Stimulated activated CD8-positive, alpha-beta memory T cell treated with anti-CD3 and anti-CD28 coated beads, Interleukin-2, amount 100 ng/mL, for 48 hours (primary cell): ENCODE measurements around the gene YAP1.
"Not testable (repeated sequence)": the region's sequence is repeated elsewhere in the genome, so short reads cannot be mapped to it uniquely, and the experiment has no call there.

ENCODE experiments used
- DNase-seq, 2 donors: peaks; one replicate each; pipeline ENCODE4 v3.0.0-alpha.2; 2020; ENCODE audit warnings: low read depth in 2 of 2

YAP1 gene

DNA sequence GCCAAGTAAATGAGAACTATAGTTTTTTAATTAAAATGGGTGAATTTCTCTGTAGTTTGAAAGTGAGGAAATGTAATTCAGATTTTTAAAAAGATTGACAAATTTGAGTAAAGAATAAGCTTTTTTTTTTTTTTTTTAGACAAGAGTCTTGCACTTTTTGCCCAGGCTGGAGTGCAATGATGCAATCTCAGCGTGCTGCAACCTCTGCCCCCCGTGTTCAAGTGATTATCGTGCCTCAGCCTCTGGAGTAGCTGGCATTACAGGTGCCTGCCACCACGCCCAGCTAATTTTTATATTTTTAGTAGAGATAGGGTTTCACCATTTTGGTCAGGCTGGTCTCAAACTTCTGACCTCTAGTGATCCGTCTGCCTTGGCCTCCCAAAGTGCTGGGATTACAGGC lies 90.1 kb downstream of the YAP1 start:
- not testable (repeated sequence) for DNase-seq

DNA sequence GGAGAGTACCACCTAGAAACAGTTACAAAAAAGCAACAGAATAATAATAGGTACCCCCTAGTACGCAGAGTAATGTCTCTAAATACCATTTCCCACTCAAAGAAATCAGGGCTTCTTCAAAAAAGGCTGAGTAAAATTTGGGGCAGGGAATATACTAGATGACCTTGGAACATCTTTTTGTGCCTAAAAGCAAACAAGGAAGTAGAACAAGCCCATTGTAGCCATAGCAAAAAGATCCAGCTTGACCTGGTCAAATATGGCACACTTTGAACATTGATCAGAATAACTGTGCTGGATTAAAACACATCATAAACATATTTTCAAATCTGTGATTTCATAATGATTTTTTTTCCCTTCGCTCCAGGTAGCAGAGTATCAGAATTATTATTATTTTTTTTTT lies 91.5 kb downstream of the YAP1 start:
- DNase-seq = no peak

DNA sequence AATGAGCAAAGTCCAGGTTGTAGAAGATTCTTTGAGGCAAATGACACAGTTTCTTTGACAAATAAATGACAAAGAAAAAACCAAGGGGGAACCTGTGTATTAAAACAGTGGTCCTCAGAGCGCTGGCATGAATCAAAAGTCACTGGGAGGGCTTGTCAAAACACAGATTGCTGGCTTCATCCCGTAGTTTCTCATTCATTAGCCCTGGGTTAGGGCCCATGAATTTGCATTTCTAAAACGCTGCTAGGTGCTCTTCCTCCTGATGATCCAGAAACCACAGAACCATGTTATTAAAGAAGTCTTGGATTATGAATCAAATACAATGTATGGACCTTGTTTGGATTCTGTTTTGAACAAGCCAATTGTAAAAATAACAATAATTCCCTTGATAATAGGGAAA lies 92.7 kb downstream of the YAP1 start:
- DNase-seq = no peak

DNA sequence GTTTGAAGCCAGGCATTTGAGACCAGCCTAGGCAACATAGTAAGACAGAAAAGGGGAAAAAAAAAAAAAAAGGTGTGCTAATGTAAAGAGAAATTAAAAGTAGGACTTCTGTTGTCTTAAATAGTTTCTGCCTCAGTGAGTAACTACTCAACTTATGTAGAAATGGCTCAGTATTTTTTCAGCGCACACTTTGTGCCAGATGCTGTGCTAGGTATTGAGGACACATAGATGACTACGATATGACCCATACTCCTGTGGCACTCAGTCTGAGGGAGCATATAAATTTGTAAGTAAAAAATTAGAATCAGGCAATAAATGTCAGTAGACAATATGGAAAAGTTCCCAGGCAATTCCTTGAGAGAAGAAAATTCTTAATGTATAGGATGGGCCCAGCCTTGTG lies 93.9 kb downstream of the YAP1 start:
- DNase-seq = no peak

DNA sequence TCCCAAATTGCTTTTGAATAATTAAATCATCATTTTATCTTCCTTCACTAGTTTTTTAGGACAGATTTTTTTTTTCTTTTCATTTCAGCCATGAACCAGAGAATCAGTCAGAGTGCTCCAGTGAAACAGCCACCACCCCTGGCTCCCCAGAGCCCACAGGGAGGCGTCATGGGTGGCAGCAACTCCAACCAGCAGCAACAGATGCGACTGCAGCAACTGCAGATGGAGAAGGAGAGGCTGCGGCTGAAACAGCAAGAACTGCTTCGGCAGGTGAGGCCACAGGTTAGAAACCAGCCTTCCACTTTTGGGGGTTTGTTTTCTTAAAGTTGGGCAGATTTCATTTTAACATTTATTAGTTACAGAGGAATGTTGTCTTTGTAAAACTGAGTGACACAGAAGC lies 95.6 kb downstream of the YAP1 start:
- no peak for DNase-seq

DNA sequence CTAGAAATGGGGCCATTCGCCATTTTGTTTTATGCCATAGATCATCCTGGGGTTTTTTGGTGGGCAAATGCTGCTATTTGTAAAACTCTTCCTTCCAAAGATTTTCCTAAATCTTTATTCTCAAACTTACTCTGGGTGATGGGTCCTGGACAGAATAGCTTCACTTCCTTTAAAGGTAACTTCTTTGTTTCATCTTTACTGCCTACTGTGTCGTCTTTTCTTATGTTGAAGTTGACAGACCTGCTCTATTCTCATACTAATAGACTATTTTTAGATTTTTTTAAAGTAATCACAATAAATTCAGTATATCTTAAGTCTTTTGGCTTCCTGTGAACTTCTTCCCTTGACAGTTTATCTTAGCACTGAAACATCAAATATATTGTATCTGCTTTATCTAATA lies 98.6 kb downstream of the YAP1 start:
- no peak for DNase-seq

DNA sequence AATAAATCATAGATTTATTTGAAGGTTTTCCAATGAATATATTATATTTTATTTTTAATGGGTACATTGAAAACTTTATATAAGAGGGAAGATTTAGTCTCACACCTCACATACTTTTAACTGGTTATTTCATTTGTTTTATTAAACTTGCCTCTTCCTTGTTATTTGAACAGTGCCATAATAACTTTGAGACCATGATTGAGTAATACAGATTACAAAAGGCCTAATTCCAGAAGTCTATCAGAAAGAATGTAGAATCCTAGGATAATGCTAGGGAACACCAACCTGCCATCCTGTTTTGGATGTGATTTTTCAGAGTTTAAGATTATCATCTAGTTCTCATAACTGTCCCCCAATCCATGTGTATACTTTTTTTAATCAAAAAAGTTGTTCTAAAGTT lies 104.4 kb downstream of the YAP1 start:
- DNase-seq = no peak

DNA sequence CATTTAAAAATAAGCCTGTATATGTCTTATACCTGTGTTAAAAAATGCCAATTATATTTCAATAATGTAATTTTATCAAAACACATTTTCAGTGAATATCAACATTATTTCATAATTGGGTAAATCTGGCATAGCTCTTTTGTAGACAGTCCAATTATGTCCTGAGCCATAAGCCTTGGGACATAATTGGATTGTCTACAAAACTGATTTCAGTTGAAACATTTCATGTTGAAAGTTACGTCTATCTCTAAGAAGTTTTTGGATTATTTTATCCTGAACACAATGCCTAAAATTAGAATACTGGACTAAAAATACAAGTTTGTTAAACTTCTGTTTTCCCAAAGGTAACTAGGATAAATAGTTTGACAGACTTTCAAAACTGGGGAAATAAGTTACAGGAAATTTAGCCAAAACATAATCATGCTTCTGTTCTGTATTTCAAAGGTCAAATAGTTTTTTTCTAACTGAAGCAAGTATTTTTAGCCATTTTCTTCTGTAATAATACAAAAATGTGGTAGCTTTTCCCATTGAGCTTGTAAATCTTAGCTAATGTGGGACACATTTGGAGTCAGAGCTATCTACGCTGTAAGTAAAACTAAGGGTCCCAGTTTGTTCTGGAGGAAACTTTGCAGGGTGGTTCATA lies 106.3 kb downstream of the YAP1 start:
- DNase-seq = no peak

DNA sequence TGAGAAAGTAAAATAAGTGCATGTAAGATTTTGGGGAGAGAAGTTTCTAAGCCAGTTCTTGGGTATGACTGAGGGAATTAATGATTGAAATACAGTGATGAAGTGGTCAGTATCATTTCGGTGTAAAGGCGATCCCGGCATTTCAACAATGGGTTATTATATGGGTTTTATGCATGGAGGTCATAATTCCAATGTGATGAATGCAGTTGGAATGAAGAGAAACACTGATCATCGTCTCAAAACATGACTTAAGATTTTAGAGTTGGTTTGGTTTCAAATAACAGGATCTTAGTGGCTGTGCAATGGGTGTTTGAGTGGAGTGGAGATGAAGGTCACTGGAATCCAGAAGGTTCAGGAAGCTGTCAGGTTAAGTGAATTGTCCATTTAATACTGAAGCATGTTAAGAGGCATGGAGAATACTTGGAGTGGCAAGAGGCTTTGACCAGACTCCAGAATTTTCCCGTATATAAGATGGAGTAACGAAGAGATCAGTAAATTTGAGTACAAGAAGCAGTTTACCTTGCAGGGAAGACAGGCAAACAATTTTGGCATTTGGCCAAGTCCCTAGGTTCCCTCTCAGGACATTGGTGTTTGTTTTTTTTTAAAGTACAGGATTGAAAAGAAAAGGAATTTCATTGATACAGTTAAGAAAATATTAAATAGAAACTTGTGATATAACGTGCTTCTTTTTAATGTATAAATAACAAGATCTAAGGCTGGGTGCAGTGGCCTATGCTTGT lies 110.7 kb downstream of the YAP1 start:
- DNase-seq = no peak

DNA sequence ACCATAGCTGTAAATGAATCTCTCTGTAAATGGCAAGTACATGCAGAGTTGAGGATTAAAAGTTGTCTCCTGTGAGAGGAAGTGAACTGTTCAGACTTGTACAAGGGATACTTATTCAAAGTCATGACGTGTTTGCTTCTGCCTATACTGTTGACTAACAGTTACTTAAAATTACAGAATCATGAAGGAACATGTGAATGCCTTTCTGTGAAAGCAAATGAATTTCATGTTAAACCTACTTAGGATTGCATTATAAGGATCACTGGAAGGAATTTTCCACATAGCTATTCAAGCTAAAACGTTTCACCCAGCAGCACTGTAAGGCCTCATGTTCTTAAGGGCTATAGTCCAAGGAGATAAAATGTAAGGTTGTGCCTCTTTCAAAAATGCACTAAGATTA lies 113.6 kb downstream of the YAP1 start:
- no peak for DNase-seq

DNA sequence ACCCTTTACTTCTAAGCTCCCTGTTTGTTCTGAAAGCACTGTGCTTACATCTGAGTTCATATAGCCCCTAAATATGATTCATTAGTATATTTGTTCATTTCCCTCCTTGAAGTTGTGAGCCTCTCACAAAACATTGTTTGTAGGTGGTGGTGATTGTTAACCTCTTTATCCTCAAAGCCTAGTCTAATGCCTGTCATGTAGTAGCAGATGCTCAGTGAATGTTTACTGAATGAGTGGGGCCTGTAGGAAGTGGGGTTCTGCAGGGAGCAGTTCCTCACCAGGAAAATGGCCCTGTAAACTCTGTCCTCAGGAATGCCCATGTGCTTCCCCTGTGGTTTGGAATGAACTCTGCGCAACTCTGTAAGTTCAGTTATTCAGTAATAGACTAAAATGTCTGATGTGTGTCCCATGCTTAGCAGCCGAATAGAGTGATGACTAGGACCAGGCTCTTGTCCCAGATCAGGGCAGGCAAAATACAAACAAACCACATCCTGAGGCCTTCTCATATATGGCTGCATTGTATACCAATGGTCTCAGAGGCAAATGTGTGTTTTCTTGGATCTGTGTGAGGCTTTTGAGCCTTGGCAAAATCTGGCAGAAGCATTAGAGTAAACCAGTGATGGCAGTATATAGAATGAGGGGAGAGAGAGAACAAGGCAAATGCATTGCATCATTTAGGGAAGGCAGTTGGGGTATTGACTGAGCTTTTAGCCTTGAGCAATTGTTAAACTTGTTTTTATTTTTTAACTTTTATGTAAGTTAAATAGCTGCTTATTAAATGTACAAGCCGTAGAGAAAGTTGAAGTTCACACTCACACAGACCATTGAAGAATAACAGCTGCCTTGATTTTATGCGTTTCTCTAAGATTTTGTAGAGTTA lies 115.7 kb downstream of the YAP1 start:
- DNase-seq = no peak

DNA sequence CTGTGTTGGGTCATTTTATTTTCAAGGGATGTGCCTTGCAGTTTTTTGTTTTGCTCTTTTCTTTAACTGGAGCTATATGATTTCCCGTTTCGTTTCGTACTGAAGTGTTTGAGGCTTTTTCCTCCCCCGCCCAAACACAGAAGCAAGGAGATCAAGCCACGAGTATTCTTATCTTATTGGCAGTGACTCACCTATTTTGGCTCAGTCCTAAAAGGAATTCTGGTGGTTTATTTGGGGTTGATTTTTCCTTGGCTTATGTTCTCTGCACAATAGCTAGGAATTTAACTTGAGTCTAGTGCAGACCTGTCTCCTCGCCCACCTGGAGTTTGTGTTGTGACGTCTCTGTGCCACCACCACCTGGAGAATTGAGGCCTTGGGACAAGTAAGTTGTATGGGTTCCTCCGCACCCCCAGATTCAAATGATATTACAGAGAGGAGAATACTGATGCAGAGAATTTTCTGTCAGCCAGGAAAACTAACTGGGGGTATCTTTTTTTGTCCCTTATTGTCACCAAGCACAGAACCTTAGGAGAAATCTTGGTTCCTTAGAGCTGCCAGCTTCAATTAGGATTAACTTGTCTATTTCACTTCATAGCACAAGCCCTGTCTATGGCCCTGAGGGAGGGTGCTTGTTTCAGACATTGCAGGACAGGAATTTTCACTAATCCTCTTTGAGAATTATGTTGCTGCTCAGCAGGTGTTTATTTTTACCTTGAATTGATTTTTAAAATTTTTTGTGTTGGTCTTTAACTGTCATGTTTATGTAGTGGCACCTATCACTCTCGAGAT lies 116.6 kb downstream of the YAP1 start:
- DNase-seq = no peak

DNA sequence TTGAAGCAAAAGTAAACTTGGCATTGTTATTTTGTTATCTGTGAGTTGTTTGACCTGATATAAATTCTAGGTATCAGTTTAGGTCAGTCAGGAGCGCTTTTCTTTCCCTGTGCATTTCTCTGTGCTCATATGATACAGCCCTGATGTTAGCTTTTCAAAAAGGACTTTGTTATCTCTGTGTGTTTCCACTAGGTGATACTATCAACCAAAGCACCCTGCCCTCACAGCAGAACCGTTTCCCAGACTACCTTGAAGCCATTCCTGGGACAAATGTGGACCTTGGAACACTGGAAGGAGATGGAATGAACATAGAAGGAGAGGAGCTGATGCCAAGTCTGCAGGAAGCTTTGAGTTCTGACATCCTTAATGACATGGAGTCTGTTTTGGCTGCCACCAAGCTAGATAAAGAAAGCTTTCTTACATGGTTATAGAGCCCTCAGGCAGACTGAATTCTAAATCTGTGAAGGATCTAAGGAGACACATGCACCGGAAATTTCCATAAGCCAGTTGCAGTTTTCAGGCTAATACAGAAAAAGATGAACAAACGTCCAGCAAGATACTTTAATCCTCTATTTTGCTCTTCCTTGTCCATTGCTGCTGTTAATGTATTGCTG lies 119.4 kb downstream of the YAP1 start:
- DNase-seq = no peak

DNA sequence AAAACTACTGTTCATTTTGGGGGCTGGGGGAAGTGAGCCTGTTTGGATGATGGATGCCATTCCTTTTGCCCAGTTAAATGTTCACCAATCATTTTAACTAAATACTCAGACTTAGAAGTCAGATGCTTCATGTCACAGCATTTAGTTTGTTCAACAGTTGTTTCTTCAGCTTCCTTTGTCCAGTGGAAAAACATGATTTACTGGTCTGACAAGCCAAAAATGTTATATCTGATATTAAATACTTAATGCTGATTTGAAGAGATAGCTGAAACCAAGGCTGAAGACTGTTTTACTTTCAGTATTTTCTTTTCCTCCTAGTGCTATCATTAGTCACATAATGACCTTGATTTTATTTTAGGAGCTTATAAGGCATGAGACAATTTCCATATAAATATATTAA lies 119.9 kb downstream of the YAP1 start:
- DNase-seq = no peak

DNA sequence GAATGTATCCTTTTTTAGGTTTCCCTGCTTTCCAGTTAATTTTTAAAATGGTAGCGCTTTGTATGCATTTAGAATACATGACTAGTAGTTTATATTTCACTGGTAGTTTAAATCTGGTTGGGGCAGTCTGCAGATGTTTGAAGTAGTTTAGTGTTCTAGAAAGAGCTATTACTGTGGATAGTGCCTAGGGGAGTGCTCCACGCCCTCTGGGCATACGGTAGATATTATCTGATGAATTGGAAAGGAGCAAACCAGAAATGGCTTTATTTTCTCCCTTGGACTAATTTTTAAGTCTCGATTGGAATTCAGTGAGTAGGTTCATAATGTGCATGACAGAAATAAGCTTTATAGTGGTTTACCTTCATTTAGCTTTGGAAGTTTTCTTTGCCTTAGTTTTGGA lies 120.7 kb downstream of the YAP1 start:
- no peak for DNase-seq

DNA sequence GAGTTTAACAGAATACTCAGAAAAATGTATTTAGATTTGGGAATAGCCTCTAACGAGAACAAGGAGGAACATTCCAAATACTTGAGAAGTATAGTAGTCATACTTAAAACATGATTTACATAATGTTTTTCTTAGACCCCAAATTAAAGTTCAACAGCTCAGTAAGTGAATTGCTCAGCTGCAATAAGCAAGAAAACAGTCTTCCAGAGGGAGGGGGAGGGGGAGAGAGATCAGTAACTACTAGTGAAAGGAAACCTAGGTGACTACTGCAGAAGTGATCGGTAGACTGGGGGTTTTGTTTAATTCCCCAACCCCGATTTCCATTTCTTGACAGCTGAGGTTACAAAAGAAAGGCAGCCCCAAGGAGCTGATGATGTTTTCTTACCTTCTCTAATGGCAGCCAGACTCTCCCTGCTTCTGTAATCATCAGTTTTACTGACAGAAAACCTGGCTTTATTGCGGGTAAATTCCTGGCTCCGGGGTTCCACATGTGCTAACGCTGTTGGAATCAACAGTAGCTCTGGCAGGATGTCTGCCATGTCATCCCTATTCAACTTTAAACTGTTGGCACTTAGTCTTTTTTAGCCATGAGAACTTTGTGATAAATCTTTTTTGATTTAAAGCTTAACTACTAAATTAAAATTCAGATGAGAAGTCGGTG lies 124.7 kb downstream of the YAP1 start:
- no peak for DNase-seq

DNA sequence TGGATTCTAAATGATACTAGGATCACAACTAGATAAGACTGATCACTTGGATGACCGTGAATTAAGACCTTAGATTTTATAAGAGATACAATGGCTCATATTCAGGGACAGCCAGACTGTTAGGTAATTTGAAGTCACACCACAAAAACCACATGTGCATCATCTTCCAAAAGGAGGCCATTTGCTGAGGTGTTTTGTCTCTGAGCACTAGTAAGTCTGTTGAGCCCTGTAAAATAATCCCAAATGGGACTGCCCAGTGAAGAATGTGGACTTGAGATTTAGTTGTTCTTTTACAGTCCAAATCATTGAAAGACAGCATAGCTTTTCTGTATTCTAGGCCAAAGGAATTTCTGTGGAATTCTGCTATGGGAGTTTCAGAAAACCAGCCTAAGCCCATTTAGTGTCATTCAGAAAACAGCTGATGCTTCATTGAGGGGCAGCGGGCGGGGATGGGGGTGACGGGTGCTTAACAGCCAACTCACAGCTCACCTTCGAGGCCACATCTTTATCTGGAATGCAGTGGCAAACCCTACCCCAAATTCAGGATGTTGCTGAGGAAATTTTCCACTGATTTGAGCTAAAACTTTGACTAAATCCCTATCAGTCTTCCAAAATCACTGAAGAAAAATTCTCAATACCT lies 127.0 kb downstream of the YAP1 start:
- no peak for DNase-seq

DNA sequence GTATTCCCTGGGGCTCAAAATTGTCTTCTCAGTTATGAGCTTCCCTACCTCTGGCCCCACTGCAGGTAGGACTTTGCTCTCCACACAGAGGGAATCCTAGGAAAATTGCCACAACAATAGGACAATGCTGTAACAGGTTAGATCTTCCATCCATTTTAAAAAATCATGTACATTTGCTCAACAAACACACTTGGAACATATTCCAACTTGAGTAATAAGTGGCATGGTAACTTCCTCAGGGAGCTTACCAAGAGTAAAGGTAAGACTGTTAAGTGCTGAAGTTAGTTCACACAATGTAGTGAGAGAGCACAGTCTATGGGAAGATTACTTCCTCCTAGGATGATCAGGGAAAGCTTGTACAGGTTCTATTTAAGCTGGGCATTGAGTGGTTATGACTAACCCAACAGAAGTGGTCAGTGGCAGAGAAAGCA lies 128.2 kb downstream of the YAP1 start:
- no peak for DNase-seq

DNA sequence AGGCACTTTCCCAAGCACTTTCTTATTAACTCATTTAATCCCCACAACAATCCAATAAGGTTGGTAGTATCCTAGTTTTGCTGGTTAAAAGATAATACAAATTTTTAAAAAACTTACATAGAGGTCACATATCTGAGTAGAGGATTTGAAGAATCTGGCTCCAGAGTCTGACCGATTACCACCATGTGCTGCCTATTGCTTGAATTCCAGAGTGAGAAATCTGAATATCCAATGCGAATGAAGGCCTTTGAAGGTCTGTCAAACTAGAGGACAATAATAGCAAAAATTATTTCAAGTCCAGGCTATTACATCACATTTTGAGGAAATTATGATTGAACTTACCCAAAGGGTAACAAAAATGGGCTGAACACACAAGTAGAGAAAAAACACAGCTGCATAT lies 129.2 kb downstream of the YAP1 start:
- no peak for DNase-seq

DNA sequence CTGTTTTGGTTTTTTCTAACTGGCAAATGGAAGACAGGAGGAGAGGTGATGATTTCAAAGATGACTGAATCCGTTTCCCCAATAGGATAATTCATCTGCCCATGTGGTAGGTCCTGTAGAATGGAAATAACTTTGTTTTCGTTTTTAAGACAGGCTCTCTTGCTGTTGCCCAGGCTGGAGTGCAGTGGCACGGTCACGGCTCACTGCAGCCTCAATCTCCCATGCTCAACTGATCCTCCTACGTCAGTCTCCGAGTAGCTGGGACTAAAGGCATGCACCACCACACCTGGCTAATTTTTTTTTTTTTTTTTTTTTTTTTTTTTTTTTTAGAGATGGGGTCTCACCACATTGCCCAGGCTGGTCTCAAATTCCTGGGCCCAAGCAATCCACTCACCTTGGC lies 129.7 kb downstream of the YAP1 start:
- no peak for DNase-seq

DNA sequence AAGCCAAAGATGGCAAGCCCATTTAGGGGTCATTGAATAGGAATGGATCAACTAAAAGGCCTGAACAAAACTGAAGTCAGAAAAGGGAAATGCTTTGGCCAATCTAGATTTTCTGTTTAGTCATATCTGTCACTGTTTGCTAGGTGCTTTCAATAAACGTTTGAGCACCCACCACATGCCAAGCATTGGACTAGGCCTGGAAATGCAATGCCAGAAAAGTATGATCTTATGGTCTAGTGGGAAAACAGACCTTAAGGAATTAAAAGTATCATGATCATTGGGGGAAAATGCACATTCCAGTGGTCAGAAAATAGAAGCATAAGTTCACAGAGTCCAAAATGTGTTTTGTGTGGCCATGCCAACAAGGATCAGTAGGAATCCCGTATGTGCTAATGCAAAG lies 130.3 kb downstream of the YAP1 start:
- no peak for DNase-seq
